Natural killer cell (primary cell): ENCODE measurements around the gene SF3B2. TPM values are rescaled to one million over a fixed set of nuclear protein-coding genes. Genes with fewer than 3 reads are reported as not detected.
A peak's percentile ranks its signal among the peaks of the same experiment; 100 is the strongest.
"Not testable (repeated sequence)": the region's sequence is repeated elsewhere in the genome, so short reads cannot be mapped to it uniquely, and the experiment has no call there.

Experiments
- ATAC-seq, 3 donors: fragments of 150-1000 bp in 2 of 3; fragments of 200-7000 bp in 1 of 3; cut with Tn5 transposase; 1 replicate in 1 of 3; 2 replicates in 2 of 3; pipeline ENCODE4 v1.10.0; 2021; ENCODE audit warnings: mild to moderate bottlenecking in 2 of 3, moderate library complexity in 2 of 3
- DNase-seq, 2 donors: peaks; one replicate each; pipeline versions ENCODE4 v3.0.0 to v3.0.0-alpha.2; 2013 to 2021; ENCODE audit warnings: mixed read lengths in 1 of 2
- H3K27ac ChIP-seq: one replicate; pipeline ENCODE4 v1.5.1; 2013; ENCODE audit warnings: mild to moderate bottlenecking, low read length
- H3K27me3 ChIP-seq: one replicate; pipeline ENCODE4 v1.6.1; 2013; ENCODE audit warnings: low read length; ENCODE audit not compliant: control insufficient read depth, insufficient read depth
- H3K36me3 ChIP-seq: one replicate; pipeline ENCODE4 v1.6.1; 2013; ENCODE audit warnings: low read length; ENCODE audit not compliant: control insufficient read depth, insufficient read depth
- H3K4me1 ChIP-seq: one replicate; pipeline ENCODE4 v1.6.1; 2013; ENCODE audit warnings: low read length; ENCODE audit not compliant: control insufficient read depth, insufficient read depth
- H3K4me3 ChIP-seq: one replicate; pipeline ENCODE4 v1.5.1; 2013; ENCODE audit warnings: low read length
- H3K9me3 ChIP-seq: one replicate; pipeline ENCODE4 v1.6.1; 2013; ENCODE audit warnings: low read length; ENCODE audit not compliant: control insufficient read depth, insufficient read depth
- H3K27ac Mint-ChIP-seq, 2 donors: one replicate each; pipeline ENCODE4 v1.8.0; 2022; ENCODE audit warnings: mild to moderate bottlenecking in 2 of 2, mixed read lengths in 2 of 2, moderate library complexity in 1 of 2
- H3K27me3 Mint-ChIP-seq, 2 donors: one replicate each; pipeline ENCODE4 v1.8.0; 2022; ENCODE audit warnings: low read depth in 2 of 2, mixed read lengths in 2 of 2
- H3K36me3 Mint-ChIP-seq: one replicate; pipeline ENCODE4 v1.8.0; 2022; ENCODE audit warnings: mixed read lengths
- H3K4me1 Mint-ChIP-seq, 2 donors: one replicate each; pipeline ENCODE4 v1.8.0; 2022; ENCODE audit warnings: mixed read lengths in 2 of 2
- H3K4me3 Mint-ChIP-seq: one replicate; pipeline ENCODE4 v1.8.0; 2022; ENCODE audit warnings: mild to moderate bottlenecking, moderate library complexity, mixed read lengths
- H3K9me3 Mint-ChIP-seq, 2 donors: one replicate each; pipeline ENCODE4 v1.8.0; 2022; ENCODE audit warnings: mixed read lengths in 2 of 2
- WGBS: methylation state at CpG from one replicate; pipeline ENCODE4 v1.1.7; 2013; ENCODE audit warnings: missing lambda C conversion rate; ENCODE audit not compliant: insufficient coverage; 5-methylcytosine and 5-hydroxymethylcytosine counted together
- intact Hi-C: fragments of 100-400 bp; cut with micrococcal nuclease; formaldehyde crosslinking; loops from one replicate; pipeline ENCODE4 v1.14.2; 2022
- total RNA-seq, 4 donors: library from RNA; stranded (reverse); fragments of 120-200 nt in 1 of 4; gene quantifications; one replicate each; pipeline versions ENCODE4 v1.2.3 to v1.2.4, GENCODE V29; 2013 to 2022
- TF ChIP-seq, protein P1 (sequence below): fragments of 200-600 bp; IDR thresholded peaks from one replicate; pipeline ENCODE4 v1.8.0; 2022; ENCODE audit warnings: antibody characterized with exemption

Gene SF3B2
- total RNA-seq, 3 donors from 2014 or later (not counting 1 experiment from before 2014, with no cell fraction given) = 249 to 269 (median 253) TPM

DNA sequence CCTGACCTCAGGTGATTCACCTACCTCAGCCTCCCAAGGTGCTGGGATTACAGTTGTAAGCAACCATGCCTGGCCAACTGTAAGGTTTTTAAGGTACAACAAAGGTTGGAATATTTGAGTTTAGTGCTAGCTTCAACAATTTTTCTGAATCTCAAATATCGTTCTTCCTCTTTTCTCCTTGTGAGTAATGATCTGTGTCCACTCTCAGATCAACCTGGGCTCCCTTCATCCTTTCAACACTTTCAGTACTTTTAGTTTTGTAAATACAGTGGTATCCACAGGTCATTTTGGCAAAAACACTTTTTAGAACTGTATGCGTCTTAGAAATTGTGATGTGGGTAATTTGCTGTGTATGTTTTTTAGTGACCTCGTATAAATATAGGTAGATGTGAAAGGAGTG, 25.8 kb downstream of the SF3B2 start:
- ATAC-seq = no peak
- H3K4me3 Mint-ChIP-seq = no peak overlapping the region
- H3K27me3 Mint-ChIP-seq = no peaks in the 10 kb centered on the region
- peak overlapping the region; percentile 2 for H3K27ac ChIP-seq
- no peaks in the 10 kb centered on the region for H3K9me3 ChIP-seq
- H3K36me3 Mint-ChIP-seq = no peaks in the 10 kb centered on the region
- peaks cover 18% of the 10 kb centered on the region for H3K36me3 ChIP-seq
- peaks cover 48 to 52% of the 10 kb centered on the region in 2 donors for H3K4me1 Mint-ChIP-seq
- peaks cover 38% of the 10 kb centered on the region for H3K4me1 ChIP-seq
- WGBS = 85% methylated on average over 3 of the region's 3 CpGs
- no peak for DNase-seq
- H3K27me3 ChIP-seq = no peaks in the 10 kb centered on the region
- TF ChIP-seq, protein P1, sequence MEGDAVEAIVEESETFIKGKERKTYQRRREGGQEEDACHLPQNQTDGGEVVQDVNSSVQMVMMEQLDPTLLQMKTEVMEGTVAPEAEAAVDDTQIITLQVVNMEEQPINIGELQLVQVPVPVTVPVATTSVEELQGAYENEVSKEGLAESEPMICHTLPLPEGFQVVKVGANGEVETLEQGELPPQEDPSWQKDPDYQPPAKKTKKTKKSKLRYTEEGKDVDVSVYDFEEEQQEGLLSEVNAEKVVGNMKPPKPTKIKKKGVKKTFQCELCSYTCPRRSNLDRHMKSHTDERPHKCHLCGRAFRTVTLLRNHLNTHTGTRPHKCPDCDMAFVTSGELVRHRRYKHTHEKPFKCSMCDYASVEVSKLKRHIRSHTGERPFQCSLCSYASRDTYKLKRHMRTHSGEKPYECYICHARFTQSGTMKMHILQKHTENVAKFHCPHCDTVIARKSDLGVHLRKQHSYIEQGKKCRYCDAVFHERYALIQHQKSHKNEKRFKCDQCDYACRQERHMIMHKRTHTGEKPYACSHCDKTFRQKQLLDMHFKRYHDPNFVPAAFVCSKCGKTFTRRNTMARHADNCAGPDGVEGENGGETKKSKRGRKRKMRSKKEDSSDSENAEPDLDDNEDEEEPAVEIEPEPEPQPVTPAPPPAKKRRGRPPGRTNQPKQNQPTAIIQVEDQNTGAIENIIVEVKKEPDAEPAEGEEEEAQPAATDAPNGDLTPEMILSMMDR = no peak
- intact Hi-C loops = no loop called here
- no peaks in the 10 kb centered on the region for H3K9me3 Mint-ChIP-seq
- no peak overlapping the region for H3K4me3 ChIP-seq
- peak overlapping the region; percentile 93 for H3K27ac Mint-ChIP-seq

DNA sequence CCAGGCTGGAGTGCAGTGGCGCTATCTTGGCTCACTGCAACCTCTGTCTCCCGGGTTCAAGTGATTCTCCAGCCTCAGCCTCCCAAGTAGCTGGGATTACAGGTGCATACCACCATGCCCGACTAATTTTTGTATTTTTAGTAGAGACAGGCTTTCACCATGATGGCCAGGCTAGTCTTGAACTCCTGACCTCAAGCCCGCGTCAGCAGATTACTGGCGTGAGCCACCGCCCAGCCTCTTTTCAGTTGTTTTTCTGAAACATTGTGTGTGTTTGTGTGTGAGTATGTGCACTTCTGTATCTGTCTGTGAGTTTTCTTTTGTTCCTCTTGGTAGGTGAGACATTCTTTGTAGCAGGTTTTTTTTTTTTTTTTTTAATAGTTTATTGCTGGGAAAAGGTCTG, 26.8 kb downstream of the SF3B2 start:
- H3K9me3 Mint-ChIP-seq, H3K4me3 Mint-ChIP-seq, H3K27me3 ChIP-seq, H3K27me3 Mint-ChIP-seq, H3K36me3 Mint-ChIP-seq, H3K9me3 ChIP-seq, ATAC-seq, intact Hi-C loops, DNase-seq, H3K4me3 ChIP-seq, H3K27ac ChIP-seq: not testable (repeated sequence)
- peaks cover 42% of the 10 kb centered on the region for H3K4me1 ChIP-seq
- WGBS = 84% methylated on average over 7 of the region's 7 CpGs
- peak overlapping the region; percentile 93 for H3K27ac Mint-ChIP-seq
- H3K36me3 ChIP-seq = peaks cover 17% of the 10 kb centered on the region
- peaks cover 52 to 56% of the 10 kb centered on the region in 2 donors for H3K4me1 Mint-ChIP-seq

DNA sequence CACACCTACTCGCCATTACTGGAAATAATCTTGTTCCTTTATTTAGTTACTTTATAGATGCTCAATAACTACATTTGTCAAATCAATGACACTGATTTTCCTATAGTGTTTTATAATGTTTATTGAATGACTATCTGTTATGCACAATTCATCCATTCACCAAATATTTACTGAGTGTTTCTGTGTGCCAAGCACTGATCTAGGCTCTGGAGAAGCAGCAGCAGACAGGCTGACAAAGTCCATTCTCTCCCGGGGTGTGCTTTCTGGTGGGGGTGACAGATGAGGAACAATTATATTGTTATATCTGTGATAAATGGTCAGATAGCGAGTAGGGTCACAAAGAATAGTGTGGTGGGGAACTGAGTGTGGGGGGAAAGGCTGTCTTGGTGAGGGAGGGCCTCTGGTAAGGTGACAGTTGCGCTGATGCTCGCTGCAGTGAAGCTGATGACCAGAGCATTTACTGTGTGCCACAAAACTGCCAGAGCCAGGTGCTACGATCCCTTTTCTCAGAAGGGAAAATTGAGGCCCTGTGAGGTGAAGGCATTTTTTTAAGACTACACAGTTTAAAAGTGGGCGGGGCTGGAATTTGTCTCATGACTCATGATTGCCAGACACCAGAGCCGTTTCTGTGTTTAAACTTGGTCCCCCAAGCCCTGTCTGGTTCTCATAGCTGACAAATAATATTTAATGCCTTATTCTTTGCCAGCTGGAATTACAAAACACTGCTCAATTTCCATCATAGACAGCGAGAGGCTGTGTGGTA, 28.1 kb downstream of the SF3B2 start:
- no peaks in the 10 kb centered on the region for H3K9me3 ChIP-seq
- H3K4me1 Mint-ChIP-seq = peaks cover 65 to 68% of the 10 kb centered on the region in 2 donors
- no peaks in the 10 kb centered on the region for H3K9me3 Mint-ChIP-seq
- no peaks in the 10 kb centered on the region for H3K27me3 ChIP-seq
- H3K36me3 ChIP-seq = peaks cover 12% of the 10 kb centered on the region
- peak overlapping the region; percentile 77 for H3K4me3 Mint-ChIP-seq
- DNase-seq = peak; percentile 54 to 83
- peak; percentile 52 to 72 (median 68) for ATAC-seq
- intact Hi-C loops = loop anchor here (2.0 to 5.0 kb wide), 2 partner anchors 21 to 37 kb away; no protein-coding TSS in a partner anchor
- peak overlapping the region; percentile 93 for H3K27ac Mint-ChIP-seq
- H3K36me3 Mint-ChIP-seq = no peaks in the 10 kb centered on the region
- H3K4me3 ChIP-seq = no peak overlapping the region
- TF ChIP-seq, protein P1 = no peak
- H3K4me1 ChIP-seq = peaks cover 46% of the 10 kb centered on the region
- no peaks in the 10 kb centered on the region for H3K27me3 Mint-ChIP-seq
- WGBS = 58% methylated on average over 7 of the region's 9 CpGs
- H3K27ac ChIP-seq = peak overlapping the region; percentile 88

DNA sequence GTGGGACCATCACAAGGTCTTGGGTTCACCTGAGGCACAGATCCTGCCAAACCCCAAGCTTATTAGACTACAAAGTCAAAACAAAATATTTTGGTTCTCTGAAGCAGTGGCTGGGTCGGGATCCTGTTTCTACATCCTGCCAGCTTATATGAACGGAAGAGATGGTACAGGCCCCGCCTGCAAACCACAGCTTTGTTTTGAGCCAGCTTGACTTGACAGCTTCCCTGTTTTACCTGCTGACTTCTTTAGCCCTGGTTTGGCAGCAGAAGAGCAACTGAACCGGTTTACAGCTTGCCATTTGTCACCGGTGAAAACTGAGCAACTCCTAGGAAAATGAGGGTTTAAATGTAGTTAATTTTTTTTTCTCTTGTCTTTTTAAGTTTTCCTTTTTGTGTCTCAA, 29.3 kb downstream of the SF3B2 start:
- Histone ChIP-seq H3K4me3 (no peak overlapping the region), H3K9me3 (no peaks in the 10 kb centered on the region), H3K36me3 (peaks cover 6% of the 10 kb centered on the region), H3K27me3 (no peaks in the 10 kb centered on the region), H3K4me1 (peaks cover 46% of the 10 kb centered on the region), H3K27ac (peak overlapping the region; percentile 88)
- Mint-ChIP-seq H3K9me3 (no peaks in the 10 kb centered on the region), H3K4me1 (peaks cover 65 to 70% of the 10 kb centered on the region in 2 donors), H3K27me3 (no peaks in the 10 kb centered on the region), H3K27ac (peak overlapping the region; percentile 93), H3K36me3 (no peaks in the 10 kb centered on the region), H3K4me3 (peak overlapping the region; percentile 77)
- TF ChIP-seq, protein P1 = no peak
- peak; percentile 86 to 95 (median 93) for ATAC-seq
- peak; percentile 62 to 91 for DNase-seq
- WGBS = 0% methylated on average over 5 of the region's 5 CpGs
- intact Hi-C loops = loop anchor here (2.0 to 5.0 kb wide), 2 partner anchors 19 to 36 kb away; no protein-coding TSS in a partner anchor
